Measurements from ENCODE around the gene DNAJB12.

DNA sequence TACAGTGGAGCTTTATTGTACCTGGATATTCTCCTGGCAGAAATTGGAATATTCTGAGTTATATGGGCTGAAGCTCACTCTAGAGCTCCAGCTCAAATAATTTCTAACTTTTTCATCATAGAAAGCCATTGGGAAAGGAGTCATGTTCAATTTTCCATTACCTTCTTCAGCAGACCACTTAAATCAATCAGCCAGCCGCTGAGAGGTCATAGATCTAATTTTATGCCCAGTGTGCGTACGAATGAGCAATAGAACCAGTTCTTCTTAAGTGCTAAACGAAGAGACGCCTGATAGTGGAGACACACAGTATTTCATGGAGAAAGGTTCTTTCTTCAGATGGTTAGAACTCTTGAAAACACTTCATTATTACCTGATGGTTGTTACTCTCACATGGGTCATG is 35.0 kb upstream of the DNAJB12 start:
- TF ChIP-seq, protein P1, sequence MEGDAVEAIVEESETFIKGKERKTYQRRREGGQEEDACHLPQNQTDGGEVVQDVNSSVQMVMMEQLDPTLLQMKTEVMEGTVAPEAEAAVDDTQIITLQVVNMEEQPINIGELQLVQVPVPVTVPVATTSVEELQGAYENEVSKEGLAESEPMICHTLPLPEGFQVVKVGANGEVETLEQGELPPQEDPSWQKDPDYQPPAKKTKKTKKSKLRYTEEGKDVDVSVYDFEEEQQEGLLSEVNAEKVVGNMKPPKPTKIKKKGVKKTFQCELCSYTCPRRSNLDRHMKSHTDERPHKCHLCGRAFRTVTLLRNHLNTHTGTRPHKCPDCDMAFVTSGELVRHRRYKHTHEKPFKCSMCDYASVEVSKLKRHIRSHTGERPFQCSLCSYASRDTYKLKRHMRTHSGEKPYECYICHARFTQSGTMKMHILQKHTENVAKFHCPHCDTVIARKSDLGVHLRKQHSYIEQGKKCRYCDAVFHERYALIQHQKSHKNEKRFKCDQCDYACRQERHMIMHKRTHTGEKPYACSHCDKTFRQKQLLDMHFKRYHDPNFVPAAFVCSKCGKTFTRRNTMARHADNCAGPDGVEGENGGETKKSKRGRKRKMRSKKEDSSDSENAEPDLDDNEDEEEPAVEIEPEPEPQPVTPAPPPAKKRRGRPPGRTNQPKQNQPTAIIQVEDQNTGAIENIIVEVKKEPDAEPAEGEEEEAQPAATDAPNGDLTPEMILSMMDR (IDR thresholded peaks at IDR 0.05): no peak
- TF ChIP-seq POLR2A (IDR thresholded peaks at IDR 0.05): no peak

All from transverse colon (tissue), 3 donors.